Spleen (tissue), 7 donors: ENCODE data around the gene NR2F1-AS1.

Experiments used
- POLR2AphosphoS5 ChIP-seq, 3 donors: sonication (generic); formaldehyde crosslinking; IDR thresholded peaks; one replicate each; pipeline ENCODE4 v1.5.1; 2017; ENCODE audit warnings: antibody characterized with exemption in 3 of 3
- TF ChIP-seq, protein P1 (sequence below), 11 experiments: fragments of 200-600 bp in 7 of 11; fragments of 450-650 bp in 4 of 11; sonication (generic) in 4 of 11; IDR thresholded peaks in 8 of 11; conservative IDR thresholded peaks in 3 of 11; 1 replicate in 7 of 11; 2 replicates in 4 of 11; pipeline versions ENCODE4 v1.4.0 to v1.8.0; 2016 to 2021; ENCODE audit warnings: antibody characterized with exemption in 11 of 11, inconsistent platforms in 4 of 11, mild to moderate bottlenecking in 1 of 11
- donor health status: DM: no; HTN: no; CAD: no; lungs with moderate emphysema.
- donor health status: DM: no; HTN: no; CAD: no.
- donor health status: DM: no; HTN: no; CAD: no.

DNA sequence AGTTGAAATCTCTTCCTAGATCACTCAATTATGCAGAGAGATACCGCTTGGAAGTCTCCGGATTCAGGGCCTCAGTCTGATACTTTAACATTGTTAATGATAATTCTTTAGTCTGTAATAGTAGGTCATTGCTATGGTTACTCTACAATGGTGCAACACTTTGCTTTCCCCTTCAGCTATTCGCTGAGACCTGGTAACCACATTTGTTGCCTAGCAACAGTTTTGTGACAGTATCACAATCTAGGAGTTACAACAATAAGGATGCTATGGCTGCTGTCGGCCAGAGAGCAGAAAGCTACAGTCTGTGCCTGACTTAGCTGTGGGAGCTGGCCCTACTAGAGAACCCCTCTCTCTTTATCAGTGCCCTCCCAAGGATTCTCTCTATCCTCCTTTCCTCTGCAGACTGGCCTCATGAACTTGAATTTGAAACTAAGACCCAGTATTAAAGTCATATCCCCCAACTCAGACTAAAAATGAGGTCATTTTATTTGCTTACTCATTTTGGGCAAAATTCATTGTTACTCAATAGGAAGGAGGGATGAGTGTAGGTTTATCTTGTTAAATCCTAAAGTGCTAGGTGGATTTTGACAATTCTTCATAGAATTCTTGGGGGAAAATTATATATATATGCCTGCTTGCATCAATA lies 41.3 kb upstream of the NR2F1-AS1 start:
- TF ChIP-seq POLR2AphosphoS5 (IDR thresholded peaks at IDR 0.05) = no peak
- TF ChIP-seq, protein P1, sequence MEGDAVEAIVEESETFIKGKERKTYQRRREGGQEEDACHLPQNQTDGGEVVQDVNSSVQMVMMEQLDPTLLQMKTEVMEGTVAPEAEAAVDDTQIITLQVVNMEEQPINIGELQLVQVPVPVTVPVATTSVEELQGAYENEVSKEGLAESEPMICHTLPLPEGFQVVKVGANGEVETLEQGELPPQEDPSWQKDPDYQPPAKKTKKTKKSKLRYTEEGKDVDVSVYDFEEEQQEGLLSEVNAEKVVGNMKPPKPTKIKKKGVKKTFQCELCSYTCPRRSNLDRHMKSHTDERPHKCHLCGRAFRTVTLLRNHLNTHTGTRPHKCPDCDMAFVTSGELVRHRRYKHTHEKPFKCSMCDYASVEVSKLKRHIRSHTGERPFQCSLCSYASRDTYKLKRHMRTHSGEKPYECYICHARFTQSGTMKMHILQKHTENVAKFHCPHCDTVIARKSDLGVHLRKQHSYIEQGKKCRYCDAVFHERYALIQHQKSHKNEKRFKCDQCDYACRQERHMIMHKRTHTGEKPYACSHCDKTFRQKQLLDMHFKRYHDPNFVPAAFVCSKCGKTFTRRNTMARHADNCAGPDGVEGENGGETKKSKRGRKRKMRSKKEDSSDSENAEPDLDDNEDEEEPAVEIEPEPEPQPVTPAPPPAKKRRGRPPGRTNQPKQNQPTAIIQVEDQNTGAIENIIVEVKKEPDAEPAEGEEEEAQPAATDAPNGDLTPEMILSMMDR (IDR thresholded peaks at IDR 0.05 in 8 of 11, conservative IDR thresholded peaks at IDR 0.05 in 3 of 11) = no peak
